ENCODE results near the gene TP53I11.

Gene TP53I11

DNA sequence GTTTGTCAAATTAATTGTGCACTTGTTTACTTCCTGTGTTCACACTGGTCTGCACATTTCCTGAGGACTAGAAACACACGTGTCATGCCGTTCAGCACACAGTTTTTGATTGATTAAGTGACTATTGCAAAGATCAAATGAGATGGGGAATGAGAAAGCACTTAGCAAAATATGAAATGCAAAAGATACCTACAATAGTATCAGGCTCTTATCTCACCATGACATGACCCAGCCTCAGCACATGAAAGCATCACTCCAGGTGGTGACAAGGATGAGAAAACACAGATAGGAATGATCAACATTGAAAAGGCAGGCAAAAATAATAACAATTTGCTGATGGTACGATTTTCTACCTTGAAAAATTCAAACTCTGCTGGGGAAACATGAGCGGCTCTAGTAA, 42.1 kb upstream of the TP53I11 start:
- CTCF ChIA-PET: no interaction called here
- TF ChIP-seq, protein P1, sequence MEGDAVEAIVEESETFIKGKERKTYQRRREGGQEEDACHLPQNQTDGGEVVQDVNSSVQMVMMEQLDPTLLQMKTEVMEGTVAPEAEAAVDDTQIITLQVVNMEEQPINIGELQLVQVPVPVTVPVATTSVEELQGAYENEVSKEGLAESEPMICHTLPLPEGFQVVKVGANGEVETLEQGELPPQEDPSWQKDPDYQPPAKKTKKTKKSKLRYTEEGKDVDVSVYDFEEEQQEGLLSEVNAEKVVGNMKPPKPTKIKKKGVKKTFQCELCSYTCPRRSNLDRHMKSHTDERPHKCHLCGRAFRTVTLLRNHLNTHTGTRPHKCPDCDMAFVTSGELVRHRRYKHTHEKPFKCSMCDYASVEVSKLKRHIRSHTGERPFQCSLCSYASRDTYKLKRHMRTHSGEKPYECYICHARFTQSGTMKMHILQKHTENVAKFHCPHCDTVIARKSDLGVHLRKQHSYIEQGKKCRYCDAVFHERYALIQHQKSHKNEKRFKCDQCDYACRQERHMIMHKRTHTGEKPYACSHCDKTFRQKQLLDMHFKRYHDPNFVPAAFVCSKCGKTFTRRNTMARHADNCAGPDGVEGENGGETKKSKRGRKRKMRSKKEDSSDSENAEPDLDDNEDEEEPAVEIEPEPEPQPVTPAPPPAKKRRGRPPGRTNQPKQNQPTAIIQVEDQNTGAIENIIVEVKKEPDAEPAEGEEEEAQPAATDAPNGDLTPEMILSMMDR (conservative IDR thresholded peaks at IDR 0.05; ENCODE audit: low read depth): no peak
- H3K27ac ChIP-seq: peak overlapping the region; percentile 60; the same call in 1 of the 2 replicates
- POLR2A ChIA-PET (ENCODE audit: low non-redundant PET): no interaction called here
- no peak for DNase-seq (ENCODE audit: low spot score)

DNA sequence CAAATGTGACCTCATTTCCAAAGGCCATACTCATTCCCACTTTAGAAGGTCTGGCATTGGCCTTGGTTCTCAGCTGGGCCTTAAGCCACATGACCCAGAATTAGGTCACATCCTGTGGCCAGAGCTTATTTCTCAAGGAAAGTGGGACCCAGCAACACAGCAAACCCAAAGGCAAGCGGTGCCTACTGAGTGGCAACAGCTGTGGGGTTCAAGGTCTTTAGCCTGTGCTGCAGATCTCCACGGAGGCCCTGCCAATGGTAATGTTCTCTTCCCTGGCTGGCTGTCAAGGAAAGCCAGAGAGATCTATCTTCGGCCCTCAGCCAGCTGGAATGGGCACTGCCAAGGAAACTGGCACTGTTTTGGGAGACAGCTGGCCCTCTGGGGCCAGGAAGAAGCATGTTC, 41.5 kb upstream of the TP53I11 start:
- TF ChIP-seq, protein P1 (conservative IDR thresholded peaks at IDR 0.05; ENCODE audit: low read depth): no peak
- POLR2A ChIA-PET (ENCODE audit: low non-redundant PET): interaction anchor here (0.7 kb wide), 1 partner anchor 99 kb away, joined by 3 read pairs; no protein-coding TSS in a partner anchor
- H3K27ac ChIP-seq: peak overlapping the region; percentile 60
- no peak for DNase-seq (ENCODE audit: low spot score)
- CTCF ChIA-PET: interaction anchor here (1.0 kb wide), 2 partner anchors 56 to 65 kb away, joined by 3 to 4 read pairs; no protein-coding TSS in a partner anchor

DNA sequence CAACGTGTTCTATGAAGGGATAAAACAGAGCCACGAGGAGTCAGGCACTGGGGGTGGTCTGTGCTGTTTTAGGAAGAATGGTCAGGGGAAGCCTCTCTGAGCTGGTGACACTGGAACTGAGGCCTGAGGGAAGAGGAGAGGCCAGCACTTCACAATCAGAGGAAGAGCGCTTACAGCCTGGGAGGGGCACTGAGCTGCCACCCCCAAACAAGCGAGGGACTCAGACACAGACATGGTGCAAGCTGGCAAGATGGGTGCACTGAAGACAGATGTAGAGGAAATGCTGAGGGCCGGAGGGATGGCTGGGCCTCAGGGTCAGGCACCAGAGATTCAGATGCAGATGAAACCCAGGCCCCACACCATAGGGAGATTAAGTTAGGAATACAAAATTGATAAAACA, 40.0 kb upstream of the TP53I11 start:
- TF ChIP-seq, protein P1 (conservative IDR thresholded peaks at IDR 0.05; ENCODE audit: low read depth): no peak
- ChIA-PET CTCF (interaction anchor here (0.7 kb wide), 1 partner anchor 12 kb away, joined by 7 read pairs; no protein-coding TSS in a partner anchor), POLR2A (ENCODE audit: low non-redundant PET) (no interaction called here)
- peak overlapping the region; percentile 77 for H3K27ac ChIP-seq
- DNase-seq (ENCODE audit: low spot score): no peak

DNA sequence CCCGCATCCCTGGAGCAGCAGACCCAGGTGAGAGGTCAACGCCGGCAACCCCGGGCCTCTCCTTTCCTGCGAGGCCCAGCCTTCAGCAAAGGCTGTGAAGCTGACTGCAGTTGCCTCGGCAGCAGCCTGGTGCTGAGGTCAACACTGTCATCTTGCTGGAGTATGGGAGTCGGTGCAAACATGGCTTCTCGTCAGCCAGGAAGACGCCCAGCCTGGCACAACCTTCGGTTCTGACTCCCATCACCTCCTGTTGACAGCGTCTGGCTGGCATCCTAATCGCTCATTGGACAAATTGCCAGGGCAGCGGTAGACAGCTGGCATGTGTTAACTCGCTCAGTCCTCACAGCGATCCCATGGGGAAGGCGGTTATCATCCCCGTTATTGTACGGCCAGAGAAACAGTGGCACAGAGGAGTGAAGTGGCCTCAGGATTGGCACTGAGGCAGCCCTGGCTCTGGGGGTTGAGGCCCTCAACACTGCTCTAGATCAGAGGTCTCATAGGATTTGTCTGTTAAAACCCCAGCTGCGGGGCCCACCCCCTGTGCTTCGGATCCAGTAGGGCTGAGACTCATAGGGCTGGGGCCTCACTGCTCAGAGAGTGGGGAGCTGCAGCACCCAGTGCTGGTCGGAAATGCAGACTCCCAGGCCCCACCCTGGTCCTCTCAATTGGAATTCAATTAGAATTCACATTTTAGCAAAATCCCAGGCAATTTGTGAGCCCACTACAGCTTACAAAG, 39.3 kb upstream of the TP53I11 start:
- CTCF ChIA-PET: no interaction called here
- TF ChIP-seq, protein P1 (conservative IDR thresholded peaks at IDR 0.05; ENCODE audit: low read depth): no peak
- H3K27ac ChIP-seq: peak overlapping the region; percentile 77
- peak; percentile 57 for DNase-seq (ENCODE audit: low spot score)
- POLR2A ChIA-PET (ENCODE audit: low non-redundant PET): no interaction called here

DNA sequence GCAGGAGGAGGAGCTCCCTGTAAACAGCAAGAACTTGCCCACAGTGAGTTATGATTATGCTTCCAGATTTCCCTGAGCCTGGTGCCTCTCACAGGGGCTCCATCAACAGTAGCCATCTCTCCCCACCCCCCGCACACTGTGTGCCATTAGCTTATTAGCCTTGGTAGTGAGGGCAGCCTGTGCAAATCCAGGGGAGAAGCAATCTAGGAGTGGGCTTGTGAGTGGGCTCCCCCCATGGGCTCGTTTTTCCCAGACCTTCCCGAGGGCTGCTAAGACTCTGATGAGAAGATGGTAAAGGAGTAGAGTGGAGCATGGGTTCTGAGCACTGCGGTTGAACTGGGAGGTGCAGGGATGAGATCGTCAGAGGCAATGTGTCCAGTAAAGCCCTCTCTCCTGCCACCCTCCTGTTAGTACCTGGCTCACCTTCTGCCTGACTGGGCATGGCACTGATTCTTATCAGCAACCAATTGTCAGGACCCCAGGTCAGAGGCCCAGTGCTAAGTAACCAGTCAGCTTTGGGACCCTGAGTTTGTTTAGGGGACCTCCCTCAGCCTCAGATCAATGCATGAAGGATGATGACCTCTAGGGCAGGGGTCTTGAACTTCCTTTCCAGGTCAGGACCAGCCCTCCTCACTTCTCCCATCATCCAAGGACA, 38.4 kb upstream of the TP53I11 start:
- ChIA-PET POLR2A (ENCODE audit: low non-redundant PET) (no interaction called here), CTCF (interaction anchor here (0.7 kb wide), 1 partner anchor 313 kb away, joined by 3 read pairs; no protein-coding TSS in a partner anchor)
- no peak for DNase-seq (ENCODE audit: low spot score)
- TF ChIP-seq, protein P1 (conservative IDR thresholded peaks at IDR 0.05; ENCODE audit: low read depth): no peak
- H3K27ac ChIP-seq: peak overlapping the region; percentile 77

DNA sequence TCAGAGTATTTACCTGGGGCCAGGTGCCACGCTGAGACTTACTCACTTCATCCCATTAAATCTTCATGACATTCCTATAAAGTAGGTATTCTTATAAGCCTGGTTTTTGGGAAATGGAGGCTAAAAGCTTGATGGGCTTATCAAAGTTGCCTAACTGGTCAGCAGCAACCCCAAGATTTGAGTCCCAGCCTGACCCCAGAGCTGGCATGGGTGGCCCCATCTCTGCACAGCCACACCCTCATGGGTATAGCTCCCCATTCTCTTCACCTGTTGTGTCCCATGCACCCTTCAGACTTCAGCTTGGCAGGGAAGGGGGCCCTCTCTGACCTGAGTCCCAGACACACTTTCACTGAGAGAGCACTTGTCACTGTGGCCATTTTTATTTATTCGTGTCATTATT, 37.4 kb upstream of the TP53I11 start:
- ChIA-PET POLR2A (ENCODE audit: low non-redundant PET) (no interaction called here), CTCF (interaction anchor here (1.2 kb wide), 1 partner anchor 52 kb away, joined by 8 read pairs; no protein-coding TSS in a partner anchor)
- TF ChIP-seq, protein P1 (conservative IDR thresholded peaks at IDR 0.05; ENCODE audit: low read depth): no peak
- no peak for DNase-seq (ENCODE audit: low spot score)
- no peak overlapping the region for H3K27ac ChIP-seq
